ENCODE data around the gene SYCP1. TPM values are rescaled to one million over a fixed set of nuclear protein-coding genes. Genes with fewer than 3 reads are reported as not detected.

The SYCP1 gene
- total and polyA plus RNA-seq, 2 of the 13 experiments (the other 11 are each of a cell fraction or from before 2014, with no cell fraction given) = not detected

DNA sequence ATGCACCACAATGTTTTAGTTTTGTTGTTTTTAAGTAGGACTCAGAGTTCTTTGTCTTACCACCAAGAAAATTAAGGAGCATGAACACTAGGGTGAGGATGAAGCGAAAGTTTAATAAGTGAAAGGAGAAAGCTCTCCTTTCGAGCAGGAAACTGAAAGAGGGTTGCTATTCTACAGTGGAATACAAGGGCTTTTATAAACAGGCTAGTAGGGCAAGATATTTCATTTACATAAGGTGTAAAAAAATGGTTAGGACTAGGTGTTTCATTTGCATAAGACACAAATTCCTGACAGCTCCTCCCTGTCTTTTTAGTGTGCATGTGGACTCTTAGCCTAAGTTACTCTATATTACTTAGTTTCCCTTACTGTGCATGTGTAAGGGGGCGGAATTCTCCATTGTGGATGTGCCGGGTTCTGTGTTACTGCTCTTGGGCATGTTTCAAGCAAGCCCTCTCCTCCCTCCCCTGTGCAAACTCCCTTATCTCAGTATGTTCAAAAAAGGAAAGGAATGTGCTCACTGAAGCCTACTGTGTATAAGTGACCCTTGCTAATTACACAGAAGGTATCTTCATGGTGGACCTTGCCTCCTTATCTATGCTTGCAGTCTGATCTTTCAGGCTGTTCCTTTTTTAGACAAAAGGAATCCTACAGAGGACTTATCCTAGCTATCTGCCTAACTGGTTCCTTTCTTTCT, 182.3 kb downstream of the SYCP1 start (continued):
- TF ChIP-seq, protein P1, sequence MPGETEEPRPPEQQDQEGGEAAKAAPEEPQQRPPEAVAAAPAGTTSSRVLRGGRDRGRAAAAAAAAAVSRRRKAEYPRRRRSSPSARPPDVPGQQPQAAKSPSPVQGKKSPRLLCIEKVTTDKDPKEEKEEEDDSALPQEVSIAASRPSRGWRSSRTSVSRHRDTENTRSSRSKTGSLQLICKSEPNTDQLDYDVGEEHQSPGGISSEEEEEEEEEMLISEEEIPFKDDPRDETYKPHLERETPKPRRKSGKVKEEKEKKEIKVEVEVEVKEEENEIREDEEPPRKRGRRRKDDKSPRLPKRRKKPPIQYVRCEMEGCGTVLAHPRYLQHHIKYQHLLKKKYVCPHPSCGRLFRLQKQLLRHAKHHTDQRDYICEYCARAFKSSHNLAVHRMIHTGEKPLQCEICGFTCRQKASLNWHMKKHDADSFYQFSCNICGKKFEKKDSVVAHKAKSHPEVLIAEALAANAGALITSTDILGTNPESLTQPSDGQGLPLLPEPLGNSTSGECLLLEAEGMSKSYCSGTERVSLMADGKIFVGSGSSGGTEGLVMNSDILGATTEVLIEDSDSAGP (CRISPR knock-in tag; IDR thresholded peaks at IDR 0.05; ENCODE audit: borderline replicate concordance) = no peak
- TF ChIP-seq ARNTL (CRISPR knock-in tag; IDR thresholded peaks at IDR 0.05) (no peak), KAT8 (CRISPR knock-in tag; IDR thresholded peaks at IDR 0.05) (peak; percentile 21; the same call in 1 of the 2 replicates), GATA4 (IDR thresholded peaks at IDR 0.05; ENCODE audit: borderline replicate concordance, low read depth) (peak; percentile 86), RARG (CRISPR knock-in tag; IDR thresholded peaks at IDR 0.05; ENCODE audit: low read depth) (no peak), BORCS8-MEF2B (CRISPR knock-in tag; IDR thresholded peaks at IDR 0.05) (no peak), FOXA3 (CRISPR knock-in tag; IDR thresholded peaks at IDR 0.05) (peak; percentile 67), SIX4 (CRISPR knock-in tag; IDR thresholded peaks at IDR 0.05) (no peak), SYNCRIP (IDR thresholded peaks at IDR 0.05; ENCODE audit: insufficient read depth, low read depth, low read length) (no peak), NFRKB (IDR thresholded peaks at IDR 0.05) (no peak)
- TF ChIP-seq, protein P2, sequence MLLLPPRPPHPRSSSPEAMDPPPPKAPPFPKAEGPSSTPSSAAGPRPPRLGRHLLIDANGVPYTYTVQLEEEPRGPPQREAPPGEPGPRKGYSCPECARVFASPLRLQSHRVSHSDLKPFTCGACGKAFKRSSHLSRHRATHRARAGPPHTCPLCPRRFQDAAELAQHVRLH (CRISPR knock-in tag; IDR thresholded peaks at IDR 0.05; ENCODE audit: borderline replicate concordance, low read depth) = no peak
- TF ChIP-seq, protein P3, sequence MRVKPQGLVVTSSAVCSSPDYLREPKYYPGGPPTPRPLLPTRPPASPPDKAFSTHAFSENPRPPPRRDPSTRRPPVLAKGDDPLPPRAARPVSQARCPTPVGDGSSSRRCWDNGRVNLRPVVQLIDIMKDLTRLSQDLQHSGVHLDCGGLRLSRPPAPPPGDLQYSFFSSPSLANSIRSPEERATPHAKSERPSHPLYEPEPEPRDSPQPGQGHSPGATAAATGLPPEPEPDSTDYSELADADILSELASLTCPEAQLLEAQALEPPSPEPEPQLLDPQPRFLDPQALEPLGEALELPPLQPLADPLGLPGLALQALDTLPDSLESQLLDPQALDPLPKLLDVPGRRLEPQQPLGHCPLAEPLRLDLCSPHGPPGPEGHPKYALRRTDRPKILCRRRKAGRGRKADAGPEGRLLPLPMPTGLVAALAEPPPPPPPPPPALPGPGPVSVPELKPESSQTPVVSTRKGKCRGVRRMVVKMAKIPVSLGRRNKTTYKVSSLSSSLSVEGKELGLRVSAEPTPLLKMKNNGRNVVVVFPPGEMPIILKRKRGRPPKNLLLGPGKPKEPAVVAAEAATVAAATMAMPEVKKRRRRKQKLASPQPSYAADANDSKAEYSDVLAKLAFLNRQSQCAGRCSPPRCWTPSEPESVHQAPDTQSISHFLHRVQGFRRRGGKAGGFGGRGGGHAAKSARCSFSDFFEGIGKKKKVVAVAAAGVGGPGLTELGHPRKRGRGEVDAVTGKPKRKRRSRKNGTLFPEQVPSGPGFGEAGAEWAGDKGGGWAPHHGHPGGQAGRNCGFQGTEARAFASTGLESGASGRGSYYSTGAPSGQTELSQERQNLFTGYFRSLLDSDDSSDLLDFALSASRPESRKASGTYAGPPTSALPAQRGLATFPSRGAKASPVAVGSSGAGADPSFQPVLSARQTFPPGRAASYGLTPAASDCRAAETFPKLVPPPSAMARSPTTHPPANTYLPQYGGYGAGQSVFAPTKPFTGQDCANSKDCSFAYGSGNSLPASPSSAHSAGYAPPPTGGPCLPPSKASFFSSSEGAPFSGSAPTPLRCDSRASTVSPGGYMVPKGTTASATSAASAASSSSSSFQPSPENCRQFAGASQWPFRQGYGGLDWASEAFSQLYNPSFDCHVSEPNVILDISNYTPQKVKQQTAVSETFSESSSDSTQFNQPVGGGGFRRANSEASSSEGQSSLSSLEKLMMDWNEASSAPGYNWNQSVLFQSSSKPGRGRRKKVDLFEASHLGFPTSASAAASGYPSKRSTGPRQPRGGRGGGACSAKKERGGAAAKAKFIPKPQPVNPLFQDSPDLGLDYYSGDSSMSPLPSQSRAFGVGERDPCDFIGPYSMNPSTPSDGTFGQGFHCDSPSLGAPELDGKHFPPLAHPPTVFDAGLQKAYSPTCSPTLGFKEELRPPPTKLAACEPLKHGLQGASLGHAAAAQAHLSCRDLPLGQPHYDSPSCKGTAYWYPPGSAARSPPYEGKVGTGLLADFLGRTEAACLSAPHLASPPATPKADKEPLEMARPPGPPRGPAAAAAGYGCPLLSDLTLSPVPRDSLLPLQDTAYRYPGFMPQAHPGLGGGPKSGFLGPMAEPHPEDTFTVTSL (CRISPR knock-in tag; IDR thresholded peaks at IDR 0.05; ENCODE audit: borderline replicate concordance) = peak; percentile 44; the same call in 1 of the 2 replicates
- TF ChIP-seq, protein P4, sequence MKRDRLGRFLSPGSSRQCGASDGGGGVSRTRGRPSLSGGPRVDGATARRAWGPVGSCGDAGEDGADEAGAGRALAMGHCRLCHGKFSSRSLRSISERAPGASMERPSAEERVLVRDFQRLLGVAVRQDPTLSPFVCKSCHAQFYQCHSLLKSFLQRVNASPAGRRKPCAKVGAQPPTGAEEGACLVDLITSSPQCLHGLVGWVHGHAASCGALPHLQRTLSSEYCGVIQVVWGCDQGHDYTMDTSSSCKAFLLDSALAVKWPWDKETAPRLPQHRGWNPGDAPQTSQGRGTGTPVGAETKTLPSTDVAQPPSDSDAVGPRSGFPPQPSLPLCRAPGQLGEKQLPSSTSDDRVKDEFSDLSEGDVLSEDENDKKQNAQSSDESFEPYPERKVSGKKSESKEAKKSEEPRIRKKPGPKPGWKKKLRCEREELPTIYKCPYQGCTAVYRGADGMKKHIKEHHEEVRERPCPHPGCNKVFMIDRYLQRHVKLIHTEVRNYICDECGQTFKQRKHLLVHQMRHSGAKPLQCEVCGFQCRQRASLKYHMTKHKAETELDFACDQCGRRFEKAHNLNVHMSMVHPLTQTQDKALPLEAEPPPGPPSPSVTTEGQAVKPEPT (CRISPR knock-in tag; IDR thresholded peaks at IDR 0.05; ENCODE audit: low read depth) = no peak
- TF ChIP-seq, protein P5, sequence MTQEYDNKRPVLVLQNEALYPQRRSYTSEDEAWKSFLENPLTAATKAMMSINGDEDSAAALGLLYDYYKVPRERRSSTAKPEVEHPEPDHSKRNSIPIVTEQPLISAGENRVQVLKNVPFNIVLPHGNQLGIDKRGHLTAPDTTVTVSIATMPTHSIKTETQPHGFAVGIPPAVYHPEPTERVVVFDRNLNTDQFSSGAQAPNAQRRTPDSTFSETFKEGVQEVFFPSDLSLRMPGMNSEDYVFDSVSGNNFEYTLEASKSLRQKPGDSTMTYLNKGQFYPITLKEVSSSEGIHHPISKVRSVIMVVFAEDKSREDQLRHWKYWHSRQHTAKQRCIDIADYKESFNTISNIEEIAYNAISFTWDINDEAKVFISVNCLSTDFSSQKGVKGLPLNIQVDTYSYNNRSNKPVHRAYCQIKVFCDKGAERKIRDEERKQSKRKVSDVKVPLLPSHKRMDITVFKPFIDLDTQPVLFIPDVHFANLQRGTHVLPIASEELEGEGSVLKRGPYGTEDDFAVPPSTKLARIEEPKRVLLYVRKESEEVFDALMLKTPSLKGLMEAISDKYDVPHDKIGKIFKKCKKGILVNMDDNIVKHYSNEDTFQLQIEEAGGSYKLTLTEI (CRISPR knock-in tag; conservative IDR thresholded peaks at IDR 0.05) = no peak
- TF ChIP-seq, protein P6, sequence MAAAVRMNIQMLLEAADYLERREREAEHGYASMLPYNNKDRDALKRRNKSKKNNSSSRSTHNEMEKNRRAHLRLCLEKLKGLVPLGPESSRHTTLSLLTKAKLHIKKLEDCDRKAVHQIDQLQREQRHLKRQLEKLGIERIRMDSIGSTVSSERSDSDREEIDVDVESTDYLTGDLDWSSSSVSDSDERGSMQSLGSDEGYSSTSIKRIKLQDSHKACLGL (CRISPR knock-in tag; IDR thresholded peaks at IDR 0.05) = no peak
- TF ChIP-seq, protein P7, sequence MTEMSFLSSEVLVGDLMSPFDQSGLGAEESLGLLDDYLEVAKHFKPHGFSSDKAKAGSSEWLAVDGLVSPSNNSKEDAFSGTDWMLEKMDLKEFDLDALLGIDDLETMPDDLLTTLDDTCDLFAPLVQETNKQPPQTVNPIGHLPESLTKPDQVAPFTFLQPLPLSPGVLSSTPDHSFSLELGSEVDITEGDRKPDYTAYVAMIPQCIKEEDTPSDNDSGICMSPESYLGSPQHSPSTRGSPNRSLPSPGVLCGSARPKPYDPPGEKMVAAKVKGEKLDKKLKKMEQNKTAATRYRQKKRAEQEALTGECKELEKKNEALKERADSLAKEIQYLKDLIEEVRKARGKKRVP (CRISPR knock-in tag; IDR thresholded peaks at IDR 0.05) = no peak
